ENCODE results near the gene DPPA2.

The DPPA2 gene

DNA sequence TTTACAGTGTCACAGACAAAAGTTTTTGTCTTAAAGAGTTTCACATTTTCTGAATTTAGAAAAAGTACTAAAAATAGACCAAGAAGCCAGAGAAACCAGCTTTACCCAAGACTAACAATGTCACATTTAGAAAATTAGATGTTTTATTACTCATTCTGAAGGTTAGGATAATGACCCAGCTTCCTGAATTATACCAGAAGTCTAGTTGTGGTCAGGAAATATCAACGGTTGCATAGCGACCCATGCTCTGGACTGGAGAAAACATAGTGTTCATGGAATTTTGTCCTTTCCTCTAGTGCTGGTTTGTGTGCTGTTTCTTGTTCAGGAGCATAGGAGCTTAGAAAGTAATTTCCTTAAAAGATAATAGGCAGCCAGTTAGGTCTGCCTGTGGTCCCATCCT, 59.0 kb downstream of the DPPA2 start:
- H3K27me3 ChIP-seq (ENCODE audit: insufficient read depth, low read length), result no peaks in the 10 kb centered on the region
- H3K36me3 ChIP-seq (ENCODE audit: insufficient read depth, low read length), result no peaks in the 10 kb centered on the region
- no peak overlapping the region for H3K4me3 ChIP-seq (ENCODE audit: low read depth, low read length)
- no peaks in the 10 kb centered on the region for H3K79me2 ChIP-seq (ENCODE audit: control insufficient read depth, insufficient read depth, low read length, unreplicated experiment)
- H3K27ac ChIP-seq (ENCODE audit: low read depth, low read length), result no peak overlapping the region
- no peaks in the 10 kb centered on the region for H3K4me1 ChIP-seq (ENCODE audit: control insufficient read depth, insufficient read depth, low read length, unreplicated experiment)
- H2AFZ ChIP-seq (ENCODE audit: low read length, unreplicated experiment), result no peak overlapping the region

DNA sequence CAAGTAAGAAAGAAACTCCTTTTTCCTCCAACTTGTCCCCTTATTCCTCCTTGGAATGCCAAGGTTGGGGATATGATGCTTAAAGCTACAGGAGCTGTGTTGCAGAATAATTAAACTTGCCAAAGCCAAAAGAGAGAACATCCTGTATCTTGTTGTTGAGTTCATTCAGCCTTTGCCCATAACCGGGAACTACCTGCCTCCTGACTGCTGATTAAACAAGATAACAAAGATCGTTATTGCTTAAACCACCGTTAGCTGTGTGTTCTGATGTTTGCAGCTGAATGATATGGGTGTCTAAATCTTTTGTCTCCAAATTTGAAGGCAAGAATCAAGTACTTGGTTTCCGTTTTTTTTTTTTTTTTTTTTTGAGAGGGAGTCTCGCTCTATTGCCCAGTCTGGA, 61.5 kb downstream of the DPPA2 start:
- H3K4me1 ChIP-seq (ENCODE audit: control insufficient read depth, insufficient read depth, low read length, unreplicated experiment), result no peaks in the 10 kb centered on the region
- no peaks in the 10 kb centered on the region for H3K79me2 ChIP-seq (ENCODE audit: control insufficient read depth, insufficient read depth, low read length, unreplicated experiment)
- H2AFZ ChIP-seq (ENCODE audit: low read length, unreplicated experiment), result no peak overlapping the region
- H3K4me3 ChIP-seq (ENCODE audit: low read depth, low read length), result no peak overlapping the region
- H3K27me3 ChIP-seq (ENCODE audit: insufficient read depth, low read length), result no peaks in the 10 kb centered on the region
- H3K36me3 ChIP-seq (ENCODE audit: insufficient read depth, low read length), result no peaks in the 10 kb centered on the region
- H3K27ac ChIP-seq (ENCODE audit: low read depth, low read length), result no peak overlapping the region

DNA sequence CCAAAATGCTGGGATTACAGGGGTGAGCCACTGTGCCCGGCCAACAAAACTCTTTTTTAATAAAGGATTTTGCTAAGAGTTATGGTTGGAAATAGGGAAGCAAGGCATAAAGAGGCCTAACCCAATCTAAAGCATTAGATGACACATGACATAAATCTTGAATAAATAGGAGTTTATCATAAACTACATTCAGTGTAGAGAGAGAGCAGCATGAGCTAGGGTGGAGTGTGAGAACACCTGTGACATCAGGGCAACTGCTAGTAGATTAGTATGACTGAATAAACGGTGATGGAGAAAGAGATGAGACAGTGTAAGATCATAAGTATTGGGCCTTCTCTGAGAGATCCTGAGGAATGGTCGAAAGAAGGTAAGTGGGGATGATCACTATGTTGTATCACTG, 63.7 kb downstream of the DPPA2 start:
- no peaks in the 10 kb centered on the region for H3K79me2 ChIP-seq (ENCODE audit: control insufficient read depth, insufficient read depth, low read length, unreplicated experiment)
- H3K4me1 ChIP-seq (ENCODE audit: control insufficient read depth, insufficient read depth, low read length, unreplicated experiment), result no peaks in the 10 kb centered on the region
- no peak overlapping the region for H2AFZ ChIP-seq (ENCODE audit: low read length, unreplicated experiment)
- no peaks in the 10 kb centered on the region for H3K27me3 ChIP-seq (ENCODE audit: insufficient read depth, low read length)
- no peak overlapping the region for H3K4me3 ChIP-seq (ENCODE audit: low read depth, low read length)
- H3K36me3 ChIP-seq (ENCODE audit: insufficient read depth, low read length), result no peaks in the 10 kb centered on the region
- H3K27ac ChIP-seq (ENCODE audit: low read depth, low read length), result no peak overlapping the region
